Activated naive CD4-positive, alpha-beta T cell treated with anti-CD3 and anti-CD28 coated beads, Interleukin-2, amount 50 U/mL, for 16 hours (primary cell): ENCODE results near the gene TPP1.
A peak's percentile ranks its signal among the peaks of the same experiment; 100 is the strongest.

Experiments used
- DNase-seq: peaks from one replicate; pipeline ENCODE4 v3.0.0-alpha.2; 2020

TPP1 gene

GRCh38 chr11:6619004-6619745, at the start of gene TPP1:
Gene TPP1, minus strand, starts transcription at chr11:6619422. Its CDS starts 22 bp downstream, at chr11:6619400.
- DNase-seq: peak; percentile 86

- no peak for DNase-seq
Measured at GRCh38 chr11:6667733-6668374, 48.6 kb upstream of the TPP1 start.

GRCh38 chr11:6666302-6667183, 47.3 kb upstream of the TPP1 start:
- peak; percentile 18 for DNase-seq

GRCh38 chr11:6664551-6664950, 45.3 kb upstream of the TPP1 start:
- DNase-seq: no peak

GRCh38 chr11:6663794-6664469, 44.7 kb upstream of the TPP1 start:
- DNase-seq: no peak

- DNase-seq: no peak
Measured at GRCh38 chr11:6660712-6661111, 41.5 kb upstream of the TPP1 start.

- DNase-seq: no peak
Measured at GRCh38 chr11:6658647-6659046, 39.4 kb upstream of the TPP1 start.

- no peak for DNase-seq
Measured at GRCh38 chr11:6657346-6657745, 38.1 kb upstream of the TPP1 start.

GRCh38 chr11:6656936-6657335, 37.7 kb upstream of the TPP1 start:
- DNase-seq: no peak

GRCh38 chr11:6656584-6656915, 37.3 kb upstream of the TPP1 start:
- DNase-seq: no peak

- DNase-seq: no peak
Measured at GRCh38 chr11:6655790-6656583, 36.8 kb upstream of the TPP1 start, which contains the start of gene DCHS1. Gene DCHS1, minus strand, starts transcription at chr11:6655809. Its CDS starts 14,196 bp downstream, at chr11:6641613.

GRCh38 chr11:6655020-6655789, 36.0 kb upstream of the TPP1 start:
- DNase-seq: peak; percentile 47

GRCh38 chr11:6654281-6655019, 35.2 kb upstream of the TPP1 start:
- DNase-seq: no peak

- DNase-seq: no peak
Measured at GRCh38 chr11:6653656-6654055, 34.4 kb upstream of the TPP1 start.

GRCh38 chr11:6653097-6653496, 33.9 kb upstream of the TPP1 start:
- DNase-seq: no peak

GRCh38 chr11:6652182-6652581, 33.0 kb upstream of the TPP1 start:
- DNase-seq: no peak

- DNase-seq: peak; percentile 34
Measured at GRCh38 chr11:6650980-6651379, 31.8 kb upstream of the TPP1 start.

- no peak for DNase-seq
Measured at GRCh38 chr11:6650104-6650503, 30.9 kb upstream of the TPP1 start.

GRCh38 chr11:6648501-6648900, 29.3 kb upstream of the TPP1 start:
- no peak for DNase-seq

GRCh38 chr11:6647836-6648235, 28.6 kb upstream of the TPP1 start:
- DNase-seq: no peak
